ENCODE results near the gene NACC2.
A peak's percentile ranks its signal among the peaks of the same experiment; 100 is the strongest.

The NACC2 gene

DNA sequence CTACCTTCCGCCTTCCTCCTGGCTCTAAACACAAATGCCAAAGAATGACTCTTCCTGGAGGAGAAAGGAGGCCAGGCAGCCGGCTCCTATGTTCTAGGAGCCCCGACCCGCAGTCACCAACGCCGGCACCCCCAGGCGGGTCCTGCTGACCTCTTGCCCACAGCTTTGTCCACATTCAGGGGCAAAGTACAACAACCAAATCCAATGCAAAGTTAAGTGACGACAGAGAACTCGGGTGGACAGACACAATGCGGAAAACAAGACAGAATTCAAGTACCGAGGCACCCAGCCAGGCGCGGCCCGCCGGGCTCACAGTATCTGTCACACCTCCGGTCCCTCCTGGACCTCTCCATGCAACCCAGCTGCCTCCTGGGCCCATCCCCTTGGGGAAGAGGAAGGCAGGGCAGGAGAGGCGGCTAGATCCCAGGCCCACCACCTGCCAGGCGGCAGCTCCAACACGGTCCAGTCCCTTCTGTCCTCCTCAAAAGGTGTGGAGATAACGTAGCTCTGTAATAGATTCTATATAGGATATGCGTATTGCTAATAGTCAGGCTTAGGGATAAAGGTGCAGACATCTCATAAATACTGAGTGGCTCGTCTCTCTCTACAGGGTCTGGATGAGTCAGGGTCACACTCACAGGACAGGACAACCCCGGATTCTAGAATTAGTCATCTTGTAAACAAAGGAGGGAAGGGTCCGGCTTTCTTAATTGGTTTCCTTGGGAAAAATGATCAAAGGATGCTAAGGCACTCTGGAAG lies 87.0 kb downstream of the NACC2 start:
- Mint-ChIP-seq H3K9me3 (no peaks in the 10 kb centered on the region), H3K36me3 (ENCODE audit: low read depth) (no peaks in the 10 kb centered on the region), H3K4me1 (peaks cover 67% of the 10 kb centered on the region), H3K27me3 (ENCODE audit: low read depth, poor library complexity) (peaks cover 4% of the 10 kb centered on the region), H3K27ac (peak overlapping the region; percentile 87), H3K4me3 (peak overlapping the region; percentile 53)
- TF ChIP-seq, protein P1, sequence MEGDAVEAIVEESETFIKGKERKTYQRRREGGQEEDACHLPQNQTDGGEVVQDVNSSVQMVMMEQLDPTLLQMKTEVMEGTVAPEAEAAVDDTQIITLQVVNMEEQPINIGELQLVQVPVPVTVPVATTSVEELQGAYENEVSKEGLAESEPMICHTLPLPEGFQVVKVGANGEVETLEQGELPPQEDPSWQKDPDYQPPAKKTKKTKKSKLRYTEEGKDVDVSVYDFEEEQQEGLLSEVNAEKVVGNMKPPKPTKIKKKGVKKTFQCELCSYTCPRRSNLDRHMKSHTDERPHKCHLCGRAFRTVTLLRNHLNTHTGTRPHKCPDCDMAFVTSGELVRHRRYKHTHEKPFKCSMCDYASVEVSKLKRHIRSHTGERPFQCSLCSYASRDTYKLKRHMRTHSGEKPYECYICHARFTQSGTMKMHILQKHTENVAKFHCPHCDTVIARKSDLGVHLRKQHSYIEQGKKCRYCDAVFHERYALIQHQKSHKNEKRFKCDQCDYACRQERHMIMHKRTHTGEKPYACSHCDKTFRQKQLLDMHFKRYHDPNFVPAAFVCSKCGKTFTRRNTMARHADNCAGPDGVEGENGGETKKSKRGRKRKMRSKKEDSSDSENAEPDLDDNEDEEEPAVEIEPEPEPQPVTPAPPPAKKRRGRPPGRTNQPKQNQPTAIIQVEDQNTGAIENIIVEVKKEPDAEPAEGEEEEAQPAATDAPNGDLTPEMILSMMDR (IDR thresholded peaks at IDR 0.05) = no peak
- no peak for DNase-seq

DNA sequence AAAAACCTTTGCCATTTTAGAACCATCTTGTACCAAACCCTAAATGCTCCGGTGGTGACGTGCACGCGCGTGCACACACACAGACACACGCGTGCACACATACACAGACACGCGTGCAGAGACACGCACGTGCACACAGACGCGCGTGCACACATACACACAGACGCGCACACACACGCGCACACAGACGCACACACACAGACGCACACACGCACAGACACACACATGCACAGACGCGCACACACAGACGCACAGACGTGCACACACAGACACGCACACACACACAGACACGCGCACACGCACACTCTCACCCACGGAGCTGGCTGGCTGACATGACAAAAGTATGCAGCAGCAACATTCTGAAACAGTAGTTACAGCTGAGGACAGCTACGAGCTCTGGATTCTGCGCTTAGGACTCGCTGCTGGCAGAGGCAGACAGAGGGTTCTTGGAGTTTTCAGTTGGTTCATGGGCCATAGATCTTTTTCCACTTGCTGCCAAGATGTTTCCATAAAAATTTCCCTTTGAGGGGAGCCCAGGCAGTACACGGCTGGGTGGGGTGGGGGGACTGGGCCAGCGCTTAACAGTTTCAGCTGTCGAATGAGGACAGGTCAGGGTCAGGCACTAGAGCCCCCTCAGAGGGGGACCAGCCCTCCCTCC lies 87.7 kb downstream of the NACC2 start:
- no peak for DNase-seq
- Mint-ChIP-seq H3K4me1 (peaks cover 66% of the 10 kb centered on the region), H3K27ac (peak overlapping the region; percentile 87), H3K9me3 (no peaks in the 10 kb centered on the region), H3K4me3 (peak overlapping the region; percentile 53), H3K27me3 (ENCODE audit: low read depth, poor library complexity) (peaks cover 4% of the 10 kb centered on the region), H3K36me3 (ENCODE audit: low read depth) (no peaks in the 10 kb centered on the region)
- TF ChIP-seq, protein P1 (IDR thresholded peaks at IDR 0.05) = no peak

DNA sequence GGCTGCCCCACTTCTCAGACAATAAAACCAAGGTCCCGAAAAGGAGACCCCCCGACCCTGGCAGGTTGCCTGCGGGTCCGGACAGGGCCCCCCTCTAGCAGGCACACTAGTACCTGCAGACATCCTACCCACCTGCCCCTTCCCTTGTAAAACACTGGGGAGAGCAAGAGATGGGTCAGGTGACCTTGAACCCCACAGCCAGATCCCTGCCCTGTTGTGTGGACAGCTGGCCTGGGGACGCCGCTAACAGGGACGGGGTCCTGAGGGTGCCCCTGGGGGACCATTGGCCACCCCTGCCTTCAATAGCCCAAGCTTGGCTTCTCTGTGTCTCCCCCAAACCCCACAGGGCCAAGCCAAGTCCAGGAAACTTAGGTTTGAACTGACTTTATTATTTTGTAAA lies 88.9 kb downstream of the NACC2 start:
- H3K4me1 Mint-ChIP-seq = peaks cover 61% of the 10 kb centered on the region

DNA sequence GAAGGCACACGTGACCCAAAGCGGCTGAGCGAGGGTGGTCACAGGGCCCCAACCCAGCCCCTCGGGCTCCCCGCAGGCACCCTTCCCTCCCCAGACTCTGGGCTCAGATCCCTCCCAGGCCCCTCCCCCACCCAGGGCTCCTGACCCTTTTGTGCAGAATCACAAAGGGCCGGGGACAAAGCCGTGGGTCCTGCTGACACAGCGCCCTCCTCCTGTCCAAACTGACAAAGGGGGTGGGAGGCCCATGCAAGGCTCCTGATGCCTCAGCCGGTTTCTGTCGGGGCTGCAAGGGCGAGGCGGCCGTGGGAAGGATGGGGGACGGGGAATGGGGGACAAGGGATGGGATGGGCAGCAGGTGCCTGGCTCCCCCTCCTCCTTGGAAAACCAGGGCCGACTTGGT lies 90.4 kb downstream of the NACC2 start:
- H3K27me3 Mint-ChIP-seq (ENCODE audit: low read depth, poor library complexity) = peaks cover 4% of the 10 kb centered on the region
- DNase-seq = no peak
- no peak overlapping the region for H3K27ac Mint-ChIP-seq
- no peaks in the 10 kb centered on the region for H3K36me3 Mint-ChIP-seq (ENCODE audit: low read depth)
- peaks cover 59% of the 10 kb centered on the region for H3K4me1 Mint-ChIP-seq
- TF ChIP-seq, protein P1 (IDR thresholded peaks at IDR 0.05) = no peak
- no peak overlapping the region for H3K4me3 Mint-ChIP-seq
- H3K9me3 Mint-ChIP-seq = no peaks in the 10 kb centered on the region

More for the DNA sequence above, 88.9 kb downstream of the NACC2 start:
- Mint-ChIP-seq H3K4me3 (no peak overlapping the region), H3K36me3 (ENCODE audit: low read depth) (no peaks in the 10 kb centered on the region), H3K27ac (no peak overlapping the region), H3K27me3 (ENCODE audit: low read depth, poor library complexity) (peaks cover 4% of the 10 kb centered on the region), H3K9me3 (no peaks in the 10 kb centered on the region)
- no peak for DNase-seq
- TF ChIP-seq, protein P1 (IDR thresholded peaks at IDR 0.05) = no peak

DNA sequence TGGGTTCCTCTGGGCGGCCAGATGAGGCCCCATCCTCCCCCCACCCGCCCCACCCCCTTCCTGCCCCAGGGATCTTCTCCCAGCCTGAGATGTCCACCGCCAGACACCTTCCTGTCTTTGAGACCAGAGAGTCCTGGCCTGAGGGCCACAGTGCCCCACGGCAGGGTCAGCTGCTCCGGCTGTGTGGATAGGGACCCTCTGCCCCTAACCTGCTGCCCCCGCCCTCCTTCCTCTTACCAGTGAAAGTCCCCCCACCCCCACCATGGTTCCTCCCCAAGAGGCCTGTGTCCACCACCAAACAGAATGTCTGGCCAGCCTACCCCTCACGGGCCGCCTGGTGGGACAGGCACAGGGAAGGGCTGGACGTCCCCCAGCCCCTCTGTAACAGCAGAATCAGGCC lies 90.9 kb downstream of the NACC2 start:
- Mint-ChIP-seq H3K4me3 (no peak overlapping the region), H3K27ac (no peak overlapping the region), H3K9me3 (no peaks in the 10 kb centered on the region), H3K27me3 (ENCODE audit: low read depth, poor library complexity) (peaks cover 4% of the 10 kb centered on the region), H3K36me3 (ENCODE audit: low read depth) (no peaks in the 10 kb centered on the region), H3K4me1 (peaks cover 56% of the 10 kb centered on the region)
- DNase-seq = no peak
- TF ChIP-seq, protein P1 (IDR thresholded peaks at IDR 0.05) = no peak

Data from nephron progenitor cell (in vitro differentiated cells).